HEK293T (cell line): Measurements from ENCODE around the gene RUBCNL.
"Not testable (repeated sequence)": the region's sequence is repeated elsewhere in the genome, so short reads cannot be mapped to it uniquely, and the experiment has no call there.

Experiments
- CTCF ChIA-PET: fragments of 350-600 bp; formaldehyde crosslinking; extraction: SDS; loops from one replicate; lab custom pipeline; 2021; ENCODE audit warnings: antibody characterized with exemption, inconsistent platforms; lab: Yijun Ruan, JAX
- POLR2A ChIA-PET: fragments of 350-600 bp; formaldehyde crosslinking; extraction: SDS; loops from one replicate; lab custom pipeline; 2020; ENCODE audit warnings: antibody characterized with exemption, inconsistent platforms; lab: Yijun Ruan, JAX
- DNase-seq: peaks from one replicate; pipeline ENCODE4 v3.0.0; 2012; ENCODE audit warnings: mixed read lengths; ENCODE audit errors: extremely low spot score
- ARNT ChIP-seq: fragments of 450-650 bp; IDR thresholded peaks from 2 replicates; pipeline ENCODE4 v1.6.1; 2017; ENCODE audit warnings: mild to moderate bottlenecking
- BHLHE40 ChIP-seq: fragments of 450-650 bp; IDR thresholded peaks from 2 replicates; pipeline ENCODE4 v1.6.1; 2016; ENCODE audit warnings: mild to moderate bottlenecking, moderate library complexity, borderline replicate concordance
- CTBP1 ChIP-seq: fragments of 450-650 bp; IDR thresholded peaks from 2 replicates; pipeline ENCODE4 v1.6.1; 2016; ENCODE audit warnings: borderline replicate concordance
- ELF4 ChIP-seq: fragments of 450-650 bp; IDR thresholded peaks from 2 replicates; pipeline ENCODE4 v1.6.1; 2017; ENCODE audit warnings: antibody characterized with exemption
- FOXA1 ChIP-seq: fragments of 450-650 bp; IDR thresholded peaks from 2 replicates; pipeline ENCODE4 v1.6.1; 2016; ENCODE audit warnings: mild to moderate bottlenecking
- FOXK2 ChIP-seq: fragments of 450-650 bp; IDR thresholded peaks from 2 replicates; pipeline ENCODE4 v1.6.1; 2016; ENCODE audit warnings: mild to moderate bottlenecking
- FOXM1 ChIP-seq: fragments of 450-650 bp; IDR thresholded peaks from 2 replicates; pipeline ENCODE4 v1.6.1; 2017; ENCODE audit warnings: mild to moderate bottlenecking, borderline replicate concordance
- HDGF ChIP-seq: fragments of 450-650 bp; IDR thresholded peaks from 2 replicates; pipeline ENCODE4 v1.6.1; 2017; ENCODE audit warnings: antibody characterized with exemption, borderline replicate concordance
- L3MBTL2 ChIP-seq: fragments of 450-650 bp; conservative IDR thresholded peaks from 2 replicates; pipeline ENCODE4 v1.6.1; 2016; ENCODE audit warnings: mild to moderate bottlenecking
- LEF1 ChIP-seq: fragments of 450-650 bp; IDR thresholded peaks from 2 replicates; pipeline ENCODE4 v1.6.1; 2017; ENCODE audit warnings: mild to moderate bottlenecking, borderline replicate concordance
- NFRKB ChIP-seq: fragments of 450-650 bp; IDR thresholded peaks from 2 replicates; pipeline ENCODE4 v1.6.1; 2016; ENCODE audit warnings: mild to moderate bottlenecking, moderate library complexity
- PKNOX1 ChIP-seq: fragments of 450-650 bp; IDR thresholded peaks from 2 replicates; pipeline ENCODE4 v1.6.1; 2016
- SP1 ChIP-seq: fragments of 450-650 bp; IDR thresholded peaks from 2 replicates; pipeline ENCODE4 v1.6.1; 2017
- SUZ12 ChIP-seq: fragments of 450-650 bp; IDR thresholded peaks from 2 replicates; pipeline ENCODE4 v1.6.1; 2016; ENCODE audit warnings: mild to moderate bottlenecking
- TARDBP ChIP-seq: fragments of 450-650 bp; IDR thresholded peaks from 2 replicates; pipeline ENCODE4 v1.6.1; 2016
- ZNF384 ChIP-seq: fragments of 450-650 bp; IDR thresholded peaks from 2 replicates; pipeline ENCODE4 v1.6.1; 2016

Gene RUBCNL

GRCh38 chr13:46387064-46387851 is at the start of gene RUBCNL:
Gene RUBCNL (minus strand): TSS chr13:46387252. CDS start chr13:46372475, 14,777 bp downstream.
- peak; percentile 45 for DNase-seq
- TF ChIP-seq L3MBTL2 (peak; percentile 49; the same call in 1 of the 2 replicates), BHLHE40 (no peak), SUZ12 (no peak), ARNT (no peak)
- POLR2A ChIA-PET, result no interaction called here
- CTCF ChIA-PET, result interaction anchor here (0.6 kb wide), 1 partner anchor 30 kb away, joined by 3 read pairs; no protein-coding TSS in a partner anchor

- DNase-seq, POLR2A ChIA-PET, CTCF ChIA-PET: not testable (repeated sequence)
Observed at GRCh38 chr13:46429558-46429957, 42.5 kb upstream of the RUBCNL start.

- ChIA-PET POLR2A (no interaction called here), CTCF (interaction anchor here (0.6 kb wide), 1 partner anchor 253 kb away, joined by 6 read pairs; no protein-coding TSS in a partner anchor)
- TF ChIP-seq ARNT (no peak), ZNF384 (no peak), TARDBP (no peak), SUZ12 (no peak), ELF4 (no peak), LEF1 (no peak), CTBP1 (no peak), SP1 (no peak), L3MBTL2 (no peak), FOXA1 (no peak), BHLHE40 (no peak), PKNOX1 (no peak), NFRKB (no peak), FOXK2 (no peak), FOXM1 (no peak)
- DNase-seq, result no peak
Observed at GRCh38 chr13:46405457-46405856, 18.4 kb upstream of the RUBCNL start.

GRCh38 chr13:46404733-46405100 is 17.7 kb upstream of the RUBCNL start:
- POLR2A ChIA-PET, result no interaction called here
- no peak for TF ChIP-seq ARNT
- no peak for TF ChIP-seq TARDBP
- CTCF ChIA-PET, result no interaction called here

GRCh38 chr13:46403851-46404732 is 17.0 kb upstream of the RUBCNL start:
- no peak for TF ChIP-seq FOXM1
- no peak for TF ChIP-seq FOXK2
- no peak for TF ChIP-seq L3MBTL2
- TF ChIP-seq PKNOX1, result no peak
- no peak for TF ChIP-seq ELF4
- no peak for TF ChIP-seq HDGF
- TF ChIP-seq ARNT, result no peak
- no peak for TF ChIP-seq FOXA1
- no peak for TF ChIP-seq ZNF384
- TF ChIP-seq SUZ12, result no peak
- TF ChIP-seq SP1, result no peak
- ChIA-PET POLR2A (no interaction called here), CTCF (no interaction called here)
- no peak for DNase-seq

More at GRCh38 chr13:46404733-46405100, 17.7 kb upstream of the RUBCNL start:
- no peak for DNase-seq

GRCh38 chr13:46402178-46402577 is 15.1 kb upstream of the RUBCNL start:
- ChIA-PET CTCF (no interaction called here), POLR2A (no interaction called here)
- DNase-seq, result no peak
- no peak for TF ChIP-seq FOXA1
- TF ChIP-seq SP1, result no peak
- TF ChIP-seq HDGF, result no peak
- no peak for TF ChIP-seq SUZ12
- TF ChIP-seq ELF4, result no peak
- no peak for TF ChIP-seq LEF1
- no peak for TF ChIP-seq NFRKB
- TF ChIP-seq CTBP1, result no peak
- no peak for TF ChIP-seq L3MBTL2
- TF ChIP-seq PKNOX1, result no peak

GRCh38 chr13:46401432-46401831 is 14.4 kb upstream of the RUBCNL start:
- DNase-seq, result no peak
- CTCF ChIA-PET, result no interaction called here
- POLR2A ChIA-PET, result no interaction called here
- no peak for TF ChIP-seq HDGF
- TF ChIP-seq ELF4, result no peak
- TF ChIP-seq L3MBTL2, result no peak
- no peak for TF ChIP-seq FOXK2
- TF ChIP-seq FOXM1, result no peak
- no peak for TF ChIP-seq TARDBP
- no peak for TF ChIP-seq LEF1
- no peak for TF ChIP-seq ARNT
- TF ChIP-seq BHLHE40, result no peak
- TF ChIP-seq CTBP1, result no peak
- TF ChIP-seq SUZ12, result no peak
- TF ChIP-seq PKNOX1, result no peak
- TF ChIP-seq NFRKB, result no peak
- TF ChIP-seq FOXA1, result no peak
- TF ChIP-seq SP1, result no peak
- no peak for TF ChIP-seq ZNF384
